IMR-90 (cell line): Measurements from ENCODE around the gene GRIA4. TPM values are rescaled to one million over a fixed set of nuclear protein-coding genes. Genes with fewer than 3 reads are reported as not detected.

ENCODE experiments used
- ATAC-seq: fragments of 200-7000 bp; cut with Tn5 transposase; 2 replicates; pipeline ENCODE4 v1.9.1; 2020; ENCODE audit warnings: low read depth, mild to moderate bottlenecking, moderate library complexity
- BruUV-seq: library from RNA; stranded (reverse); fragments of 400-500 nt; replicated peaks from 2 replicates; lab custom pipeline; 2021; lab: Mats Ljungman, UMichigan
- CTCF ChIA-PET: fragments of 300-600 bp; formaldehyde crosslinking; extraction: SDS; loops from one replicate; lab custom pipeline; 2021; ENCODE audit warnings: antibody characterized with exemption; lab: Yijun Ruan, JAX
- POLR2A ChIA-PET: fragments of 300-600 bp; sonication (Branson Sonifier 250); formaldehyde crosslinking; loops from one replicate; lab custom pipeline; 2022; ENCODE audit warnings: antibody characterized with exemption; ENCODE audit not compliant: unreplicated experiment; lab: Charles Lee
- DNase-seq: peaks from one replicate; pipeline ENCODE4 v3.0.0; 2013
- H2AFZ ChIP-seq: replicated peaks from 2 replicates; pipeline ENCODE3; 2013; ENCODE audit warnings: low read length, mild to moderate bottlenecking; ENCODE audit not compliant: poor library complexity
- H2AK5ac ChIP-seq: 2 replicates; pipeline ENCODE4 v1.6.1; 2013; ENCODE audit warnings: low read depth, low read length, inconsistent platforms
- H2AK9ac ChIP-seq: replicated peaks from 2 replicates; pipeline ENCODE3; 2013; ENCODE audit warnings: mild to moderate bottlenecking, low read depth, low read length, moderate library complexity; ENCODE audit not compliant: poor library complexity
- H2BK120ac ChIP-seq: 2 replicates; pipeline ENCODE4 v1.6.1; 2013; ENCODE audit warnings: low read depth, low read length, inconsistent platforms
- H2BK15ac ChIP-seq: 3 replicates; pipeline ENCODE4 v1.6.1; 2013; ENCODE audit warnings: low read depth, low read length, inconsistent platforms
- H2BK20ac ChIP-seq: 2 replicates; pipeline ENCODE4 v1.6.1; 2013; ENCODE audit warnings: low read depth, mild to moderate bottlenecking, inconsistent platforms, low read length, moderate library complexity
- H2BK5ac ChIP-seq: 2 replicates; pipeline ENCODE4 v1.6.1; 2013; ENCODE audit warnings: mild to moderate bottlenecking, low read depth, low read length, inconsistent platforms; ENCODE audit not compliant: poor library complexity, severe bottlenecking
- H3K14ac ChIP-seq: replicated peaks from 2 replicates; pipeline ENCODE4 v1.6.1; 2013; ENCODE audit warnings: low read depth, low read length, inconsistent platforms
- H3K18ac ChIP-seq: 2 replicates; pipeline ENCODE4 v1.6.1; 2013; ENCODE audit warnings: low read depth, low read length, control low read depth
- H3K23ac ChIP-seq: 2 replicates; pipeline ENCODE4 v1.6.1; 2013; ENCODE audit warnings: low read depth, low read length, inconsistent platforms
- H3K27ac ChIP-seq: 2 replicates; pipeline ENCODE4 v1.5.1; 2013; ENCODE audit warnings: mild to moderate bottlenecking, control low read depth, low read length; ENCODE audit not compliant: insufficient read depth
- H3K27me3 ChIP-seq: 2 replicates; pipeline ENCODE4 v1.6.1; 2013; ENCODE audit warnings: low read length; ENCODE audit not compliant: control insufficient read depth, insufficient read depth
- H3K36me3 ChIP-seq: 2 replicates; pipeline ENCODE4 v1.6.1; 2013; ENCODE audit warnings: low read length, mixed read lengths; ENCODE audit not compliant: control insufficient read depth, insufficient read depth
- H3K4ac ChIP-seq: 2 replicates; pipeline ENCODE4 v1.6.1; 2013; ENCODE audit warnings: low read depth, low read length, inconsistent platforms
- H3K4me1 ChIP-seq: 2 replicates; pipeline ENCODE4 v1.6.1; 2013; ENCODE audit warnings: low read length, mixed read lengths; ENCODE audit not compliant: control insufficient read depth, insufficient read depth
- H3K4me2 ChIP-seq: 2 replicates; pipeline ENCODE4 v1.6.1; 2013; ENCODE audit warnings: low read depth, mild to moderate bottlenecking, control low read depth, low read length, moderate library complexity
- H3K4me3 ChIP-seq: 2 replicates; pipeline ENCODE4 v1.5.1; 2013; ENCODE audit warnings: low read depth, mild to moderate bottlenecking, control low read depth, low read length, moderate library complexity; ENCODE audit not compliant: insufficient read depth
- H3K56ac ChIP-seq: 2 replicates; pipeline ENCODE4 v1.6.1; 2013; ENCODE audit warnings: low read length, inconsistent platforms; ENCODE audit not compliant: insufficient read depth; ENCODE audit errors: extremely low read depth
- H3K79me1 ChIP-seq, 2 experiments: 2 replicates each; pipeline ENCODE4 v1.6.1; 2013; ENCODE audit warnings: low read length in 2 of 2, inconsistent platforms in 1 of 2, low read depth in 1 of 2
- H3K9ac ChIP-seq: 2 replicates; pipeline ENCODE4 v1.6.1; 2013; ENCODE audit warnings: low read depth, low read length, control low read depth
- H3K9me1 ChIP-seq: 2 replicates; pipeline ENCODE4 v1.6.1; 2013; ENCODE audit warnings: low read length, inconsistent platforms; ENCODE audit not compliant: insufficient read depth
- H3K9me3 ChIP-seq: 2 replicates; pipeline ENCODE4 v1.6.1; 2013; ENCODE audit warnings: low read length; ENCODE audit not compliant: control insufficient read depth, insufficient read depth
- H4K20me1 ChIP-seq: 2 replicates; pipeline ENCODE4 v1.6.1; 2013; ENCODE audit warnings: low read length, inconsistent platforms; ENCODE audit not compliant: insufficient read depth
- H4K5ac ChIP-seq: 2 replicates; pipeline ENCODE4 v1.6.1; 2013; ENCODE audit warnings: mild to moderate bottlenecking, low read depth, low read length, control low read depth
- H4K8ac ChIP-seq, 2 experiments: 2 replicates each; pipeline ENCODE4 v1.6.1; 2013; ENCODE audit warnings: low read depth in 2 of 2, low read length in 2 of 2, control low read depth in 1 of 2, inconsistent platforms in 1 of 2
- H4K91ac ChIP-seq: 2 replicates; pipeline ENCODE4 v1.6.1; 2013; ENCODE audit warnings: low read depth, low read length, inconsistent platforms; ENCODE audit not compliant: insufficient read depth
- CEBPB ChIP-seq: IDR thresholded peaks from 2 replicates; pipeline ENCODE4 v1.6.1; 2012; ENCODE audit warnings: low read depth, low read length, improper control_type of control experiment
- CHD1 ChIP-seq: IDR thresholded peaks from 2 replicates; pipeline ENCODE4 v1.6.1; 2012; ENCODE audit warnings: low read depth, low read length, improper control_type of control experiment
- FOS ChIP-seq: fragments of 150-350 bp; IDR thresholded peaks from 2 replicates; pipeline ENCODE4 v1.6.1; 2016; ENCODE audit warnings: low read depth, low read length
- MAFK ChIP-seq: IDR thresholded peaks from 2 replicates; pipeline ENCODE4 v1.6.1; 2012; ENCODE audit warnings: low read depth, low read length, improper control_type of control experiment
- NFE2L2 ChIP-seq: fragments of 150-350 bp; IDR thresholded peaks from 2 replicates; pipeline ENCODE4 v1.6.1; 2016; ENCODE audit warnings: low read depth, mild to moderate bottlenecking, low read length
- RAD21 ChIP-seq: IDR thresholded peaks from 2 replicates; pipeline ENCODE4 v1.6.1; 2012; ENCODE audit warnings: low read length, improper control_type of control experiment
- RCOR1 ChIP-seq: IDR thresholded peaks from 2 replicates; pipeline ENCODE4 v1.6.1; 2012; ENCODE audit warnings: mild to moderate bottlenecking, low read length, improper control_type of control experiment; ENCODE audit not compliant: insufficient replicate concordance
- RFX5 ChIP-seq: IDR thresholded peaks from 2 replicates; pipeline ENCODE4 v1.8.0; 2012; ENCODE audit warnings: low read depth, mild to moderate bottlenecking, low read length, moderate library complexity
- USF2 ChIP-seq: fragments of 150-350 bp; IDR thresholded peaks from 2 replicates; pipeline ENCODE4 v1.6.1; 2017; ENCODE audit warnings: mild to moderate bottlenecking, antibody characterized with exemption, low read length, low read depth
- WGBS, 2 experiments: methylation state at CpG; one replicate each; pipeline versions ENCODE4 v1.1.5 to v1.1.7; 2013; ENCODE audit warnings: missing lambda C conversion rate in 2 of 2; ENCODE audit not compliant: insufficient read length in 1 of 2; ENCODE audit errors: extremely low coverage in 2 of 2; 5-methylcytosine and 5-hydroxymethylcytosine counted together
- dilution Hi-C: fragments of 300-500 bp; cut with HindIII; formaldehyde crosslinking; loops from one replicate; pipeline ENCODE4 v1.14.3; 2018; ENCODE audit warnings: low sequenced_read_pairs; ENCODE audit not compliant: unreplicated experiment
- in situ Hi-C: fragments of 300-500 bp; cut with MboI; formaldehyde crosslinking; loops from 3 replicates; pipeline ENCODE4 v1.14.3; 2019; ENCODE audit warnings: low sequenced_read_pairs, inconsistent platforms, mixed read lengths
- intact Hi-C: fragments of 100-400 bp; cut with micrococcal nuclease; formaldehyde crosslinking; loops from 2 replicates; pipeline ENCODE4 v1.10.0; 2022
- polyA plus RNA-seq, 3 experiments: library from polyadenylated mRNA; depleted of rRNA; stranded (reverse); fragments of >200 nt; gene quantifications; 2 replicates each; pipeline ENCODE4 v1.2.3, GENCODE V29; 2012; ENCODE audit warnings: low replicate concordance in 1 of 3
- total RNA-seq: library from RNA; depleted of rRNA; stranded (reverse); fragments of >200 nt; gene quantifications from 2 replicates; pipeline ENCODE4 v1.2.3, GENCODE V29; 2012

Gene GRIA4
- total and polyA plus RNA-seq, 2 of the 4 experiments (the other 2 are of a cell fraction) = 0.36 to 1.0 TPM

GRCh38 chr11:105754260-105754659 is 144.4 kb downstream of the GRIA4 start:
- Histone ChIP-seq H2BK20ac (no peak overlapping the region), H3K27me3 (no peaks in the 10 kb centered on the region), H4K5ac (no peak overlapping the region), H4K20me1 (no peaks in the 10 kb centered on the region), H3K56ac (no peak overlapping the region), H3K9ac (no peak overlapping the region), H3K4me2 (no peak overlapping the region), H2BK120ac (no peak overlapping the region), H3K79me1 (no peaks in the 10 kb centered on the region), H3K9me3 (no peaks in the 10 kb centered on the region), H2AFZ (no peak overlapping the region), H3K4me1 (no peaks in the 10 kb centered on the region), H3K23ac (no peak overlapping the region), H3K18ac (no peak overlapping the region), H4K91ac (no peak overlapping the region), H3K27ac (no peak overlapping the region), H2AK5ac (no peak overlapping the region), H4K8ac (no peak overlapping the region), H3K36me3 (no peaks in the 10 kb centered on the region; the same call in 1 of the 2 replicates), H2AK9ac (no peak overlapping the region), H3K9me1 (no peaks in the 10 kb centered on the region), H3K14ac (no peak overlapping the region), H2BK5ac (no peak overlapping the region), H2BK15ac (no peak overlapping the region), H3K4ac (no peak overlapping the region), H3K4me3 (no peak overlapping the region)
- TF ChIP-seq CEBPB (no peak), RFX5 (no peak), USF2 (no peak), RAD21 (no peak), NFE2L2 (no peak), CHD1 (no peak), RCOR1 (no peak), MAFK (no peak), FOS (no peak)
- no TSS peak for BruUV-seq
- dilution Hi-C loops (no loop called here), in situ Hi-C loops (no loop called here), intact Hi-C loops (no loop called here)
- ChIA-PET POLR2A (no interaction called here), CTCF (no interaction called here)
- DNase-seq (no peak), ATAC-seq (no peak)
- no CpG with 5 or more reads among the region's 1 CpG for WGBS, 2 experiments
